Activated naive CD4-positive, alpha-beta T cell treated with anti-CD3 and anti-CD28 coated beads, Interleukin-2, amount 50 U/mL, for 72 hours (primary cell): ENCODE results near the gene CDK1. TPM values are rescaled to one million over a fixed set of nuclear protein-coding genes. Genes with fewer than 3 reads are reported as not detected.
"Not testable (repeated sequence)": the region's sequence is repeated elsewhere in the genome, so short reads cannot be mapped to it uniquely, and the experiment has no call there.

ENCODE experiments used
- ATAC-seq, 2 donors: fragments of 150-1000 bp; cut with Tn5 transposase; 2 replicates each; pipeline ENCODE4 v1.10.0; 2021; ENCODE audit warnings: mild to moderate bottlenecking in 2 of 2, moderate library complexity in 2 of 2
- DNase-seq, 2 donors: peaks; one replicate each; pipeline ENCODE4 v3.0.0; 2021 to 2022; ENCODE audit warnings: low spot score in 2 of 2
- H3K27ac Mint-ChIP-seq, 2 donors: one replicate each; pipeline ENCODE4 v1.8.0; 2022; ENCODE audit warnings: mild to moderate bottlenecking in 2 of 2, mixed read lengths in 2 of 2
- H3K36me3 Mint-ChIP-seq, 2 donors: one replicate each; pipeline ENCODE4 v1.8.0; 2022; ENCODE audit warnings: mixed read lengths in 2 of 2
- H3K9me3 Mint-ChIP-seq, 2 donors: one replicate each; pipeline ENCODE4 v1.8.0; 2022; ENCODE audit warnings: mixed read lengths in 2 of 2
- total RNA-seq, 2 donors: library from RNA; stranded (reverse); gene quantifications; one replicate each; pipeline ENCODE4 v1.2.3, GENCODE V29; 2022

The CDK1 gene
- total RNA-seq, 2 donors from 2014 or later = 121 to 233 TPM

- no peak overlapping the region for H3K27ac Mint-ChIP-seq
Measured at GRCh38 chr10:60822809-60823208, 44.5 kb downstream of the CDK1 start.

GRCh38 chr10:60823324-60823723 lies 45.0 kb downstream of the CDK1 start:
- H3K27ac Mint-ChIP-seq = no peak overlapping the region
- no peaks in the 10 kb centered on the region for H3K9me3 Mint-ChIP-seq
- DNase-seq (no peak), ATAC-seq (no peak)
- no peaks in the 10 kb centered on the region for H3K36me3 Mint-ChIP-seq

More at GRCh38 chr10:60822809-60823208, 44.5 kb downstream of the CDK1 start:
- ATAC-seq (no peak), DNase-seq (no peak)
- H3K9me3 Mint-ChIP-seq = no peaks in the 10 kb centered on the region
- H3K36me3 Mint-ChIP-seq = no peaks in the 10 kb centered on the region

GRCh38 chr10:60825520-60825919 lies 47.2 kb downstream of the CDK1 start:
- DNase-seq (no peak), ATAC-seq (no peak)
- Mint-ChIP-seq H3K36me3 (no peaks in the 10 kb centered on the region), H3K27ac (no peak overlapping the region), H3K9me3 (no peaks in the 10 kb centered on the region)

GRCh38 chr10:60827791-60828488 lies 49.7 kb downstream of the CDK1 start:
- ATAC-seq (no peak), DNase-seq (no peak)
- H3K27ac Mint-ChIP-seq = no peak overlapping the region
- H3K36me3 Mint-ChIP-seq = no peaks in the 10 kb centered on the region
- no peaks in the 10 kb centered on the region for H3K9me3 Mint-ChIP-seq

- Mint-ChIP-seq H3K27ac (no peak overlapping the region), H3K36me3 (no peaks in the 10 kb centered on the region), H3K9me3 (no peaks in the 10 kb centered on the region)
- ATAC-seq (no peak), DNase-seq (no peak)
Measured at GRCh38 chr10:60828489-60828852, 50.2 kb downstream of the CDK1 start.

GRCh38 chr10:60832136-60832535 lies 53.9 kb downstream of the CDK1 start:
- not testable (repeated sequence) for ATAC-seq, H3K27ac Mint-ChIP-seq, H3K36me3 Mint-ChIP-seq, DNase-seq, H3K9me3 Mint-ChIP-seq

- H3K27ac Mint-ChIP-seq = no peak overlapping the region
- ATAC-seq (no peak), DNase-seq (no peak)
- no peaks in the 10 kb centered on the region for H3K36me3 Mint-ChIP-seq
- H3K9me3 Mint-ChIP-seq = no peaks in the 10 kb centered on the region
Measured at GRCh38 chr10:60834401-60834800, 56.1 kb downstream of the CDK1 start.

- H3K36me3 Mint-ChIP-seq = no peaks in the 10 kb centered on the region
- DNase-seq (no peak), ATAC-seq (no peak)
- H3K9me3 Mint-ChIP-seq = no peaks in the 10 kb centered on the region
- H3K27ac Mint-ChIP-seq = no peak overlapping the region
Measured at GRCh38 chr10:60835049-60835448, 56.8 kb downstream of the CDK1 start.

GRCh38 chr10:60841227-60841626 lies 62.9 kb downstream of the CDK1 start:
- not testable (repeated sequence) for DNase-seq, H3K27ac Mint-ChIP-seq, H3K36me3 Mint-ChIP-seq, ATAC-seq, H3K9me3 Mint-ChIP-seq

GRCh38 chr10:60842694-60843093 lies 64.4 kb downstream of the CDK1 start:
- DNase-seq (no peak), ATAC-seq (no peak)
- no peaks in the 10 kb centered on the region for H3K9me3 Mint-ChIP-seq
- H3K36me3 Mint-ChIP-seq = no peaks in the 10 kb centered on the region
- H3K27ac Mint-ChIP-seq = no peak overlapping the region

Other genes with a start within 250 kb of the CDK1 start
- under 1 TPM in 1 of 2 donors, not detected in 1; 0.08 TPM for gene RHOBTB1, start 165.7 kb downstream of the CDK1 start, total RNA-seq